OCI-LY1 (cell line): ENCODE data around the gene CAVIN4.

ENCODE experiments used
- H2AFZ ChIP-seq: fragments of 200-600 bp; sonication (generic), shearing (Covaris generic); 2 replicates; pipeline ENCODE4 v1.6.0; 2014; ENCODE audit warnings: antibody characterized with exemption, mild to moderate bottlenecking, low read length
- H3F3A ChIP-seq: fragments of 200-600 bp; sonication (generic), shearing (Covaris generic); 2 replicates; pipeline ENCODE4 v1.6.0; 2014; ENCODE audit warnings: mild to moderate bottlenecking, antibody characterized with exemption, low read length, moderate library complexity; ENCODE audit not compliant: insufficient read depth
- H3K27ac ChIP-seq: fragments of 200-600 bp; sonication (generic); 2 replicates; pipeline ENCODE4 v1.5.1; 2014; ENCODE audit warnings: low read length, mixed run types, mild to moderate bottlenecking, low read depth; ENCODE audit not compliant: poor library complexity, severe bottlenecking
- H3K27me3 ChIP-seq: fragments of 200-600 bp; sonication (generic); 2 replicates; pipeline ENCODE4 v1.6.0; 2014; ENCODE audit warnings: antibody characterized with exemption, mild to moderate bottlenecking, low read length, moderate library complexity; ENCODE audit not compliant: insufficient read depth
- H3K36me3 ChIP-seq: fragments of 200-600 bp; sonication (generic); 2 replicates; pipeline ENCODE4 v1.6.1; 2014; ENCODE audit warnings: mild to moderate bottlenecking, antibody characterized with exemption, low read length, moderate library complexity, mixed read lengths; ENCODE audit not compliant: insufficient read depth
- H3K4me1 ChIP-seq: fragments of 200-600 bp; sonication (generic); 2 replicates; pipeline ENCODE4 v1.5.1; 2014; ENCODE audit warnings: mild to moderate bottlenecking, low read length, moderate library complexity; ENCODE audit not compliant: insufficient read depth, severe bottlenecking
- H3K4me2 ChIP-seq: fragments of 200-600 bp; sonication (generic), shearing (Covaris generic); 2 replicates; pipeline ENCODE4 v1.6.1; 2014; ENCODE audit warnings: low read length
- H3K4me3 ChIP-seq: fragments of 200-600 bp; sonication (generic); 2 replicates; pipeline ENCODE4 v1.5.1; 2014; ENCODE audit warnings: low read length, low read depth, mild to moderate bottlenecking, mixed read lengths; ENCODE audit not compliant: poor library complexity, severe bottlenecking
- H3K79me2 ChIP-seq: fragments of 200-600 bp; shearing (Covaris generic); 2 replicates; pipeline ENCODE4 v1.6.1; 2016; ENCODE audit warnings: mixed run types, low read length, mixed read lengths; ENCODE audit not compliant: insufficient read depth
- H3K9ac ChIP-seq: fragments of 200-600 bp; sonication (generic), shearing (Covaris generic); 2 replicates; pipeline ENCODE4 v1.6.1; 2014; ENCODE audit warnings: mild to moderate bottlenecking, low read length, mixed read lengths
- H3K9me2 ChIP-seq: fragments of 200-600 bp; sonication (generic), shearing (Covaris generic); 2 replicates; pipeline ENCODE4 v1.6.1; 2014; ENCODE audit warnings: low read depth, mild to moderate bottlenecking, low read length, mixed read lengths
- H3K9me3 ChIP-seq: fragments of 200-600 bp; shearing (Covaris generic); 2 replicates; pipeline ENCODE4 v1.6.1; 2014; ENCODE audit warnings: low read length, mixed read lengths
- H4K20me1 ChIP-seq: fragments of 200-600 bp; sonication (generic), shearing (Covaris generic); 2 replicates; pipeline ENCODE4 v1.6.0; 2016; ENCODE audit warnings: mild to moderate bottlenecking, low read length; ENCODE audit not compliant: insufficient read depth
- CTCF ChIP-seq: fragments of 200-600 bp; sonication (generic), shearing (Covaris generic); IDR thresholded peaks from 2 replicates; pipeline ENCODE4 v1.5.1; 2017; ENCODE audit warnings: mild to moderate bottlenecking, antibody characterized with exemption, low read length, moderate library complexity, mixed read lengths
- EZH2 ChIP-seq: fragments of 200-600 bp; sonication (generic), shearing (Covaris generic); IDR thresholded peaks from 2 replicates; pipeline ENCODE4 v1.8.0; 2017; ENCODE audit warnings: borderline replicate concordance, mixed run types, mild to moderate bottlenecking, antibody characterized with exemption, low read length, moderate library complexity, mixed read lengths

CAVIN4 gene

GRCh38 chr9:100595391-100596199 is 17.7 kb downstream of the CAVIN4 start:
- no peaks in the 10 kb centered on the region for H3K36me3 ChIP-seq
- no peaks in the 10 kb centered on the region for H3K9me3 ChIP-seq
- peaks cover 15% of the 10 kb centered on the region for H3K4me1 ChIP-seq
- H3K79me2 ChIP-seq, result no peaks in the 10 kb centered on the region
- no peak overlapping the region for H2AFZ ChIP-seq
- H3K9me2 ChIP-seq, result no peaks in the 10 kb centered on the region
- no peaks in the 10 kb centered on the region for H4K20me1 ChIP-seq
- no peaks in the 10 kb centered on the region for H3F3A ChIP-seq
- H3K27ac ChIP-seq, result no peak overlapping the region
- no peak overlapping the region for H3K9ac ChIP-seq
- TF ChIP-seq CTCF (peak; percentile 97), EZH2 (no peak)
- no peaks in the 10 kb centered on the region for H3K27me3 ChIP-seq
- no peak overlapping the region for H3K4me3 ChIP-seq
- H3K4me2 ChIP-seq, result no peak overlapping the region

- H3K27me3 ChIP-seq, result no peaks in the 10 kb centered on the region
- no peaks in the 10 kb centered on the region for H4K20me1 ChIP-seq
- no peaks in the 10 kb centered on the region for H3F3A ChIP-seq
- no peak overlapping the region for H3K9ac ChIP-seq
- H3K27ac ChIP-seq, result no peak overlapping the region
- H2AFZ ChIP-seq, result no peak overlapping the region
- no peaks in the 10 kb centered on the region for H3K79me2 ChIP-seq
- H3K4me3 ChIP-seq, result no peak overlapping the region
- H3K4me2 ChIP-seq, result no peak overlapping the region
- TF ChIP-seq CTCF, result no peak
- TF ChIP-seq EZH2, result no peak
- peaks cover 15% of the 10 kb centered on the region for H3K4me1 ChIP-seq
- H3K36me3 ChIP-seq, result no peaks in the 10 kb centered on the region
- H3K9me3 ChIP-seq, result no peaks in the 10 kb centered on the region
- H3K9me2 ChIP-seq, result no peaks in the 10 kb centered on the region
Measured at GRCh38 chr9:100597236-100597635, 19.4 kb downstream of the CAVIN4 start.

- Histone ChIP-seq H3K27me3 (no peaks in the 10 kb centered on the region), H3K27ac (no peak overlapping the region), H2AFZ (peak overlapping the region; percentile 80), H3K79me2 (no peaks in the 10 kb centered on the region), H3K4me1 (peaks cover 15% of the 10 kb centered on the region), H3K4me3 (peak overlapping the region; percentile 67), H3K36me3 (no peaks in the 10 kb centered on the region), H3F3A (no peaks in the 10 kb centered on the region), H3K9ac (peak overlapping the region; percentile 70), H3K4me2 (peak overlapping the region; percentile 85), H4K20me1 (no peaks in the 10 kb centered on the region), H3K9me2 (no peaks in the 10 kb centered on the region), H3K9me3 (no peaks in the 10 kb centered on the region)
- TF ChIP-seq CTCF (no peak), EZH2 (no peak)
Measured at GRCh38 chr9:100598641-100599145, 20.8 kb downstream of the CAVIN4 start.
